Measurements from ENCODE around the gene NTNG1. TPM values are rescaled to one million over a fixed set of nuclear protein-coding genes. Genes with fewer than 3 reads are reported as not detected.

The NTNG1 gene
- total and polyA plus RNA-seq, 2 of the 4 experiments (the other 2 are of a cell fraction): 1.2 to 2.3 TPM

GRCh38 chr1:107110326-107110725 is 30.5 kb upstream of the NTNG1 start:
- no peak for DNase-seq
- dilution Hi-C loops (cut with HindIII; ENCODE audit: low sequenced_read_pairs, unreplicated experiment): no loop called here

More at GRCh38 chr1:107110326-107110725, 30.5 kb upstream of the NTNG1 start:
- Histone ChIP-seq H4K20me1 (ENCODE audit: insufficient read depth, low read length) (no peaks in the 10 kb centered on the region), H3K9ac (ENCODE audit: low read depth, low read length) (no peak overlapping the region), H3K4ac (ENCODE audit: low read depth, low read length) (no peak overlapping the region), H4K8ac (ENCODE audit: low read depth in 2 of 2, low read length in 2 of 2) (no peak overlapping the region), H3K9me1 (ENCODE audit: insufficient read depth, low read length) (no peaks in the 10 kb centered on the region), H2BK15ac (ENCODE audit: low read depth, low read length) (no peak overlapping the region), H3K18ac (ENCODE audit: low read depth, low read length) (no peak overlapping the region), H3K36me3 (ENCODE audit: control insufficient read depth, insufficient read depth, low read length) (no peaks in the 10 kb centered on the region), H2BK20ac (ENCODE audit: low read depth, low read length) (no peak overlapping the region), H2BK5ac (ENCODE audit: low read depth, low read length, poor library complexity, severe bottlenecking) (no peak overlapping the region), H3K56ac (ENCODE audit: extremely low read depth, insufficient read depth, low read length) (no peak overlapping the region), H3K14ac (replicated peaks; ENCODE audit: low read depth, low read length) (no peak overlapping the region), H2AK5ac (ENCODE audit: low read depth, low read length) (no peak overlapping the region), H2AK9ac (replicated peaks; ENCODE audit: low read depth, low read length, poor library complexity) (no peak overlapping the region), H3K9me3 (ENCODE audit: control insufficient read depth, insufficient read depth, low read length) (no peaks in the 10 kb centered on the region), H3K4me3 (ENCODE audit: insufficient read depth, low read depth, low read length) (no peak overlapping the region), H3K79me1 (ENCODE audit: low read depth in 1 of 2, low read length in 2 of 2) (no peaks in the 10 kb centered on the region), H2BK120ac (ENCODE audit: low read depth, low read length) (no peak overlapping the region), H3K4me2 (ENCODE audit: low read depth, low read length) (no peak overlapping the region), H4K91ac (ENCODE audit: insufficient read depth, low read depth, low read length) (no peak overlapping the region), H3K23ac (ENCODE audit: low read depth, low read length) (no peak overlapping the region), H3K4me1 (ENCODE audit: control insufficient read depth, insufficient read depth, low read length) (no peaks in the 10 kb centered on the region), H3K27me3 (ENCODE audit: control insufficient read depth, insufficient read depth, low read length) (no peaks in the 10 kb centered on the region), H3K27ac (ENCODE audit: insufficient read depth, low read length) (no peak overlapping the region), H2AFZ (replicated peaks; ENCODE audit: low read length, poor library complexity) (no peak overlapping the region), H4K5ac (ENCODE audit: low read depth, low read length) (no peak overlapping the region)
- in situ Hi-C loops (cut with MboI; ENCODE audit: low sequenced_read_pairs) (no loop called here), intact Hi-C loops (cut with micrococcal nuclease) (no loop called here)
- WGBS, 2 experiments (ENCODE audit: extremely low coverage in 2 of 2, insufficient read length in 1 of 2): no CpG with 5 or more reads among the region's 4 CpGs
- ATAC-seq (ENCODE audit: low read depth): no peak
- no TSS peak for BruUV-seq (replicated peaks)
- POLR2A ChIA-PET (ENCODE audit: unreplicated experiment): no interaction called here
- no peak for TF ChIP-seq ELK1 (IDR thresholded peaks at IDR 0.05; ENCODE audit: borderline replicate concordance, low read depth, low read length)
- no peak for TF ChIP-seq CEBPB (IDR thresholded peaks at IDR 0.05; ENCODE audit: low read depth, low read length)
- TF ChIP-seq RCOR1 (IDR thresholded peaks at IDR 0.05; ENCODE audit: insufficient replicate concordance, low read length): no peak
- no peak for TF ChIP-seq CHD1 (IDR thresholded peaks at IDR 0.05; ENCODE audit: low read depth, low read length)
- no peak for TF ChIP-seq POLR2A (IDR thresholded peaks at IDR 0.05; ENCODE audit: low read depth, low read length)
- TF ChIP-seq RFX5 (IDR thresholded peaks at IDR 0.05; ENCODE audit: low read depth, low read length): no peak
- TF ChIP-seq CTCF (conservative IDR thresholded peaks at IDR 0.05; ENCODE audit: low read depth, low read length): no peak
- TF ChIP-seq MAFK (IDR thresholded peaks at IDR 0.05; ENCODE audit: low read depth, low read length): no peak
- TF ChIP-seq RAD21 (IDR thresholded peaks at IDR 0.05; ENCODE audit: low read length): no peak
- TF ChIP-seq SMC3 (IDR thresholded peaks at IDR 0.05; ENCODE audit: low read depth, low read length): no peak
- TF ChIP-seq MAZ (IDR thresholded peaks at IDR 0.05; ENCODE audit: borderline replicate concordance, low read depth, low read length): no peak
- no peak for TF ChIP-seq MXI1 (IDR thresholded peaks at IDR 0.05; ENCODE audit: borderline replicate concordance, low read depth, low read length)
- no peak for TF ChIP-seq FOS (IDR thresholded peaks at IDR 0.05; ENCODE audit: low read depth, low read length)
- TF ChIP-seq BHLHE40 (IDR thresholded peaks at IDR 0.05; ENCODE audit: low read depth, low read length): no peak
- TF ChIP-seq NFE2L2 (IDR thresholded peaks at IDR 0.05; ENCODE audit: low read depth, low read length): no peak
- no peak for TF ChIP-seq USF2 (IDR thresholded peaks at IDR 0.05; ENCODE audit: low read depth, low read length)
- CTCF ChIA-PET: no interaction called here

Measured in IMR-90 (cell line).